ENCODE measurements around the gene MARCHF3.

MARCHF3 gene

GRCh38 chr5:126984632-126985031 lies 45.7 kb downstream of the MARCHF3 start:
- Histone ChIP-seq H3K23ac (ENCODE audit: low read length) (no peak overlapping the region), H4K8ac (ENCODE audit: low read depth, low read length) (no peak overlapping the region), H3K79me2 (ENCODE audit: control insufficient read depth, insufficient read depth, low read length) (no peaks in the 10 kb centered on the region), H3K36me3 (ENCODE audit: control insufficient read depth, insufficient read depth, low read length) (no peaks in the 10 kb centered on the region), H2AK5ac (ENCODE audit: low read length) (no peak overlapping the region), H3K9ac (ENCODE audit: low read length) (no peak overlapping the region), H2BK15ac (replicated peaks; ENCODE audit: low read depth) (no peak overlapping the region), H3K4me3 (ENCODE audit: low read length) (no peak overlapping the region), H3K27me3 (ENCODE audit: insufficient read depth, low read length, poor library complexity) (no peaks in the 10 kb centered on the region), H3K27ac (ENCODE audit: low read depth, low read length) (no peak overlapping the region), H3K79me1 (ENCODE audit: low read length) (no peaks in the 10 kb centered on the region), H3K18ac (ENCODE audit: low read length) (no peak overlapping the region), H4K5ac (ENCODE audit: low read length) (no peak overlapping the region), H2BK120ac (ENCODE audit: low read depth, low read length) (no peak overlapping the region), H3K4me1 (ENCODE audit: control insufficient read depth, low read depth, low read length) (no peaks in the 10 kb centered on the region), H3K56ac (ENCODE audit: low read length) (no peak overlapping the region), H2BK5ac (ENCODE audit: low read length) (no peak overlapping the region), H3K4ac (ENCODE audit: low read depth, low read length) (no peak overlapping the region), H3K4me2 (ENCODE audit: low read length) (no peak overlapping the region)
- no peak for DNase-seq
- no CpG with 5 or more reads among the region's 2 CpGs for WGBS (ENCODE audit: extremely low coverage, insufficient coverage, low lambda C conversion rate)

DNA sequence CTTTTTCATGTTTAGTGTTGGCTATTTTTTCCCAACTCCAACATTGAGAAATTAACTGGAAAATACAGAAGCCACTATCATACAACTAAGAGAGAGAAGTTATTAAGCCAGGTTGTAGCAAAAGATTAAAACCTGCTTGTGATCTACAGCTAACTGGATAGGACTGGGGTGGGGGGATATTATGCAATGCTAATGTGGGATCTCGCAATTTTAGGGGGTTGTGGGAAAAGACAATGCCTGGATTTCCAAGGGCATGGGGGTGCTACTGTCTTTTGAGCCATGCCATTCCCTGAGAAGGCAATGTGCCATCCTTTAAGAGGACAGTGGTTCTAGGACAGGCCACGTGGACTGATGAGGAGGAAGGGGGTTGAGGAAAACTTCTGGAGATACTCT lies 46.5 kb downstream of the MARCHF3 start:
- Histone ChIP-seq H3K23ac (ENCODE audit: low read length) (no peak overlapping the region), H3K4me2 (ENCODE audit: low read length) (no peak overlapping the region), H4K5ac (ENCODE audit: low read length) (no peak overlapping the region), H3K27ac (ENCODE audit: low read depth, low read length) (no peak overlapping the region), H2BK5ac (ENCODE audit: low read length) (no peak overlapping the region), H3K4me3 (ENCODE audit: low read length) (no peak overlapping the region), H3K18ac (ENCODE audit: low read length) (no peak overlapping the region), H3K27me3 (ENCODE audit: insufficient read depth, low read length, poor library complexity) (no peaks in the 10 kb centered on the region), H2BK15ac (replicated peaks; ENCODE audit: low read depth) (no peak overlapping the region), H2AK5ac (ENCODE audit: low read length) (no peak overlapping the region), H3K4ac (ENCODE audit: low read depth, low read length) (no peak overlapping the region), H4K8ac (ENCODE audit: low read depth, low read length) (no peak overlapping the region), H3K9ac (ENCODE audit: low read length) (no peak overlapping the region), H2BK120ac (ENCODE audit: low read depth, low read length) (no peak overlapping the region), H3K36me3 (ENCODE audit: control insufficient read depth, insufficient read depth, low read length) (no peaks in the 10 kb centered on the region), H3K79me1 (ENCODE audit: low read length) (no peaks in the 10 kb centered on the region), H3K56ac (ENCODE audit: low read length) (no peak overlapping the region), H3K79me2 (ENCODE audit: control insufficient read depth, insufficient read depth, low read length) (no peaks in the 10 kb centered on the region), H3K4me1 (ENCODE audit: control insufficient read depth, low read depth, low read length) (no peaks in the 10 kb centered on the region)
- no CpG with 5 or more reads among the region's 2 CpGs for WGBS (ENCODE audit: extremely low coverage, insufficient coverage, low lambda C conversion rate)
- no peak for DNase-seq

- Histone ChIP-seq H3K4me2 (ENCODE audit: low read length) (no peak overlapping the region), H3K27me3 (ENCODE audit: insufficient read depth, low read length, poor library complexity) (no peaks in the 10 kb centered on the region), H3K4me3 (ENCODE audit: low read length) (no peak overlapping the region), H3K36me3 (ENCODE audit: control insufficient read depth, insufficient read depth, low read length) (no peaks in the 10 kb centered on the region), H3K79me2 (ENCODE audit: control insufficient read depth, insufficient read depth, low read length) (no peaks in the 10 kb centered on the region), H4K8ac (ENCODE audit: low read depth, low read length) (no peak overlapping the region), H3K4ac (ENCODE audit: low read depth, low read length) (no peak overlapping the region), H3K23ac (ENCODE audit: low read length) (no peak overlapping the region), H3K79me1 (ENCODE audit: low read length) (no peaks in the 10 kb centered on the region), H2BK5ac (ENCODE audit: low read length) (no peak overlapping the region), H2BK15ac (replicated peaks; ENCODE audit: low read depth) (no peak overlapping the region), H2AK5ac (ENCODE audit: low read length) (no peak overlapping the region), H3K56ac (ENCODE audit: low read length) (no peak overlapping the region), H2BK120ac (ENCODE audit: low read depth, low read length) (no peak overlapping the region), H4K5ac (ENCODE audit: low read length) (no peak overlapping the region), H3K4me1 (ENCODE audit: control insufficient read depth, low read depth, low read length) (no peaks in the 10 kb centered on the region), H3K27ac (ENCODE audit: low read depth, low read length) (no peak overlapping the region), H3K9ac (ENCODE audit: low read length) (no peak overlapping the region), H3K18ac (ENCODE audit: low read length) (no peak overlapping the region)
- whole genome bisulfite sequencing (ENCODE audit: extremely low coverage, insufficient coverage, low lambda C conversion rate), result no CpG with 5 or more reads among the region's 12 CpGs
- no peak for DNase-seq
Observed at GRCh38 chr5:126982926-126983873, 47.2 kb downstream of the MARCHF3 start.

- no peak overlapping the region for H3K4me2 ChIP-seq (ENCODE audit: low read length)
- no peak overlapping the region for H2BK5ac ChIP-seq (ENCODE audit: low read length)
- no peak for DNase-seq
- H3K79me1 ChIP-seq (ENCODE audit: low read length), result no peaks in the 10 kb centered on the region
- H4K5ac ChIP-seq (ENCODE audit: low read length), result no peak overlapping the region
- H2BK120ac ChIP-seq (ENCODE audit: low read depth, low read length), result no peak overlapping the region
- no peak overlapping the region for H3K23ac ChIP-seq (ENCODE audit: low read length)
- H2AK5ac ChIP-seq (ENCODE audit: low read length), result no peak overlapping the region
- H4K8ac ChIP-seq (ENCODE audit: low read depth, low read length), result no peak overlapping the region
- H3K4me3 ChIP-seq (ENCODE audit: low read length), result no peak overlapping the region
- H3K9ac ChIP-seq (ENCODE audit: low read length), result no peak overlapping the region
- no peak overlapping the region for H3K4ac ChIP-seq (ENCODE audit: low read depth, low read length)
- H3K18ac ChIP-seq (ENCODE audit: low read length), result no peak overlapping the region
- WGBS (ENCODE audit: extremely low coverage, insufficient coverage, low lambda C conversion rate), result no CpG with 5 or more reads among the region's 1 CpG
- no peak overlapping the region for H3K27ac ChIP-seq (ENCODE audit: low read depth, low read length)
- no peak overlapping the region for H2BK15ac ChIP-seq (replicated peaks; ENCODE audit: low read depth)
- no peaks in the 10 kb centered on the region for H3K27me3 ChIP-seq (ENCODE audit: insufficient read depth, low read length, poor library complexity)
- no peaks in the 10 kb centered on the region for H3K4me1 ChIP-seq (ENCODE audit: control insufficient read depth, low read depth, low read length)
- H3K56ac ChIP-seq (ENCODE audit: low read length), result no peak overlapping the region
- no peaks in the 10 kb centered on the region for H3K36me3 ChIP-seq (ENCODE audit: control insufficient read depth, insufficient read depth, low read length)
- H3K79me2 ChIP-seq (ENCODE audit: control insufficient read depth, insufficient read depth, low read length), result no peaks in the 10 kb centered on the region
Observed at GRCh38 chr5:126982202-126982601, 48.2 kb downstream of the MARCHF3 start.

- H3K23ac ChIP-seq (ENCODE audit: low read length), result no peak overlapping the region
- H2BK120ac ChIP-seq (ENCODE audit: low read depth, low read length), result no peak overlapping the region
- no peak overlapping the region for H2BK15ac ChIP-seq (replicated peaks; ENCODE audit: low read depth)
- H2BK5ac ChIP-seq (ENCODE audit: low read length), result no peak overlapping the region
- H2AK5ac ChIP-seq (ENCODE audit: low read length), result no peak overlapping the region
- no peak overlapping the region for H3K9ac ChIP-seq (ENCODE audit: low read length)
- no peak overlapping the region for H3K56ac ChIP-seq (ENCODE audit: low read length)
- no peak overlapping the region for H3K18ac ChIP-seq (ENCODE audit: low read length)
- H3K4me1 ChIP-seq (ENCODE audit: control insufficient read depth, low read depth, low read length), result no peaks in the 10 kb centered on the region
- no peak overlapping the region for H3K4me3 ChIP-seq (ENCODE audit: low read length)
- no peak overlapping the region for H3K4ac ChIP-seq (ENCODE audit: low read depth, low read length)
- H3K36me3 ChIP-seq (ENCODE audit: control insufficient read depth, insufficient read depth, low read length), result no peaks in the 10 kb centered on the region
- H4K5ac ChIP-seq (ENCODE audit: low read length), result no peak overlapping the region
- H3K79me2 ChIP-seq (ENCODE audit: control insufficient read depth, insufficient read depth, low read length), result no peaks in the 10 kb centered on the region
- no peak overlapping the region for H3K27ac ChIP-seq (ENCODE audit: low read depth, low read length)
- H3K27me3 ChIP-seq (ENCODE audit: insufficient read depth, low read length, poor library complexity), result no peaks in the 10 kb centered on the region
- DNase-seq, result no peak
- no CpG with 5 or more reads among the region's 1 CpG for WGBS (ENCODE audit: extremely low coverage, insufficient coverage, low lambda C conversion rate)
- H3K4me2 ChIP-seq (ENCODE audit: low read length), result no peak overlapping the region
- no peaks in the 10 kb centered on the region for H3K79me1 ChIP-seq (ENCODE audit: low read length)
- no peak overlapping the region for H4K8ac ChIP-seq (ENCODE audit: low read depth, low read length)
Observed at GRCh38 chr5:126981701-126982100, 48.7 kb downstream of the MARCHF3 start.

- Histone ChIP-seq H3K27me3 (ENCODE audit: insufficient read depth, low read length, poor library complexity) (no peaks in the 10 kb centered on the region), H3K9ac (ENCODE audit: low read length) (no peak overlapping the region), H3K4ac (ENCODE audit: low read depth, low read length) (no peak overlapping the region), H3K27ac (ENCODE audit: low read depth, low read length) (no peak overlapping the region), H3K79me2 (ENCODE audit: control insufficient read depth, insufficient read depth, low read length) (no peaks in the 10 kb centered on the region), H3K4me3 (ENCODE audit: low read length) (no peak overlapping the region), H2AK5ac (ENCODE audit: low read length) (no peak overlapping the region), H3K18ac (ENCODE audit: low read length) (no peak overlapping the region), H3K4me1 (ENCODE audit: control insufficient read depth, low read depth, low read length) (no peaks in the 10 kb centered on the region), H3K4me2 (ENCODE audit: low read length) (no peak overlapping the region), H3K79me1 (ENCODE audit: low read length) (no peaks in the 10 kb centered on the region), H3K36me3 (ENCODE audit: control insufficient read depth, insufficient read depth, low read length) (no peaks in the 10 kb centered on the region), H4K5ac (ENCODE audit: low read length) (no peak overlapping the region), H2BK120ac (ENCODE audit: low read depth, low read length) (no peak overlapping the region), H4K8ac (ENCODE audit: low read depth, low read length) (no peak overlapping the region), H3K23ac (ENCODE audit: low read length) (no peak overlapping the region), H3K56ac (ENCODE audit: low read length) (no peak overlapping the region), H2BK5ac (ENCODE audit: low read length) (no peak overlapping the region), H2BK15ac (replicated peaks; ENCODE audit: low read depth) (no peak overlapping the region)
- DNase-seq, result no peak
- no CpG with 5 or more reads among the region's 2 CpGs for WGBS (ENCODE audit: extremely low coverage, insufficient coverage, low lambda C conversion rate)
Observed at GRCh38 chr5:126981222-126981621, 49.1 kb downstream of the MARCHF3 start.

All from mesendoderm (in vitro differentiated cells).